ENCODE results near the gene HOXA4.

HOXA4 gene

GRCh38 chr7:27131390-27131819, 848 bp upstream of the HOXA4 start:
- peak; percentile 28 for DNase-seq

- DNase-seq: peak; percentile 65
Observed at GRCh38 chr7:27129729-27130539, 623 bp downstream of the HOXA4 start.

- DNase-seq: peak; percentile 39
Observed at GRCh38 chr7:27128776-27129728, 1.5 kb downstream of the HOXA4 start.

- peak; percentile 54 for DNase-seq
Observed at GRCh38 chr7:27128034-27128433, 2.5 kb downstream of the HOXA4 start.

- DNase-seq: no peak
Observed at GRCh38 chr7:27126596-27127327, 3.8 kb downstream of the HOXA4 start.

GRCh38 chr7:27125986-27126394, 4.6 kb downstream of the HOXA4 start:
- DNase-seq: peak; percentile 9

DNA sequence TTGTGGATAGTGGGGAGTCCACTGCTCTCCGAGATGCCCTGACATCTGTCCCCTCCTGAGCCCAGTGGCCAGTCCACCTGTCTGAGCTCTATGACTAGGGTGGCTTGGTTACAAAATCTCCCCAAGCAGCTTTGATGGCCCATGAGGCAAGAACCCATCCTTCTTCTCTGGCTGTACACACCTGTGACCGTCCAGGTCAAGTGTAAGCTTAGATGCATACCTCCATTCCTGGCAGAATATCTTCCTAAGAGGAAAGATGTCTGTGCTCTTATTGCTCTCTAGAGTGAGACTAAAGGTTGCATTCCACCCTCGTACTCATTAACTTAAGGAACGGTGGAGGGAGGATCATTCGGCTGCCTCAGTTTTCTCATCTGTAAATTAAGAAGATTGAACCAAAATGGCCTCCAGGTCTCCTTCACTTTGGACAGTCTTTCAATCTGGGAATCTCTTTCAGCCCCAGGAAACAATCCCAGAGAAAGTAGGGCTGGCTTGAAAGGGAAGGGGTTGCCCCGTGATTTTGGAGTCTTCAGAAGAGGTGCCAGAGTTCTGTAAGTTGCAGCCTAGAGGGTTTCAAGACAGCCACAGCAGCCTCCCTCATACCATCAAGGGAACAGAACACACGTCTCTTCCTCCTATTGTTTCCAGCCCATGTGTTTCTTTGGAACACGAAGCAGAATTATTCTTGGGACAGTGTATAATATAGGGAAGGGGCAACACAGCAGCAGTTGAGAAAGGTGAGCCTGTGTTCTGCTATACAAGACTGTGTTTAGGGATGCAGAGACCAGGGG, 5.5 kb downstream of the HOXA4 start:
- peak; percentile 39 for DNase-seq

DNA sequence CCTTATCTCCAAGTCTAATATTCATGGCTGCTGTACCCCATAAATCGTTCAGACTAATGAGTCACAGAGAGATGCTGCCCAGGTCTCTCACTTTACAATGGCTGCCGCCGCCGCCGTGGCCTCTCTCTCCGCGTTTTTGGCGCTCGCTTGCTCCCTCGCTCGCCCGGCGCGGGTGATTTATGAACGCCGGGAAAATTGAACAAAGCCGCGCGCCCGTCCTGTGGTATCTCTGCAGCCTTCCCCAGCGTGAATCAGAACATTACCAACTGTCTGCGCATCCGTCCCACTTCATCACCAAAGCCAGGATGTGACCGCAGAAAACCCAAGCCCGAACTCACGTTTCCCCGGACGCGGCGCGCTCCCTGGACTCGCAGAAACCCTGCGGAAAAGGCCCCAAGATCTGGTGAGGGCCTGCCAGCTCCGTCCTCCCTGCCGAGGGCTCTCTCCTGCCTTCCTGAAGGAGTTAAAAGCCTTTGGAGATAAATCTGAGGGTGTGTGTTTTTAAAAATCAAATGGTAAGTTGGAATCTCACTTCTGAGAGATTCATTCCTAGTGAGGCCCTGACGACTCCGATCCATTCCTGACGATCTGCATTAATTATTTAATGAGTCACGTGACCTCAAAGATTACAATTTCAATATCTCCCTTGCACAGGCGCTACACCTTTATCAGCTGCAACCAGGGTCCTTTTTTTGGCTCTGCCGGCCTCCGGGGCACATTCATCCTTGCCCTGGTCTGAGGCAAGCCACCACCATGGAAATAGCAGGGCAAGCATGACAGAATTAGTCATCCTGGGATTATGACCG, 6.3 kb downstream of the HOXA4 start:
- peak; percentile 40 for DNase-seq

DNA sequence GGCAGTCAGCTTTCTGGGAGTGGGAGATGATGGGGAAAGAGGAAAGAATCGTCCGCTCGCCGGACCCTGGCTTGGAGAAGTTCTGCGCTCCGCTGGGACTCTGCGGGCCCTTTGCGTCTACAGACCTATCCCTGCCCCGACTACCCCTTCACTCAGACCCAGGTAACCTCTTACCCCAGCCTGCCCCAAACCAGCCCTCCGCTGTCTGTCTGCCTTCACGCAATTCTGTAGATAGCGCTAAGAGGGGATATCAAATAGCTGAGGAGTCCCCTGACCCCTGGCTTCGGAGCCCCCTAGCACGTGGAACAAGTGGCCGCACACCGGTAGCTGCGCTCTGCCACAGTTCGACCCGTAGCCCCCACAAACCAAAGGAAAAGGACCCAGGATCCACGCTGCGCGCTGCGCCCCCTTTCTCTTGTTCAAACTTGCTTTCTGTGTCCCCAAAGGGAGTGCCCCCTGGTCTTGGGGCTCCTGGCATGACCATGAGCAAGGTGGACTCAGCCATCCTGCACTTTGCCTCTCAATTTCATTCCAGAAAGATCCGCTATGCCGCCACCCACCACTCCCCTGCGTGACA, 7.0 kb downstream of the HOXA4 start:
- peak; percentile 16 for DNase-seq

GRCh38 chr7:27123007-27123476, 7.5 kb downstream of the HOXA4 start:
- DNase-seq: peak; percentile 35

DNA sequence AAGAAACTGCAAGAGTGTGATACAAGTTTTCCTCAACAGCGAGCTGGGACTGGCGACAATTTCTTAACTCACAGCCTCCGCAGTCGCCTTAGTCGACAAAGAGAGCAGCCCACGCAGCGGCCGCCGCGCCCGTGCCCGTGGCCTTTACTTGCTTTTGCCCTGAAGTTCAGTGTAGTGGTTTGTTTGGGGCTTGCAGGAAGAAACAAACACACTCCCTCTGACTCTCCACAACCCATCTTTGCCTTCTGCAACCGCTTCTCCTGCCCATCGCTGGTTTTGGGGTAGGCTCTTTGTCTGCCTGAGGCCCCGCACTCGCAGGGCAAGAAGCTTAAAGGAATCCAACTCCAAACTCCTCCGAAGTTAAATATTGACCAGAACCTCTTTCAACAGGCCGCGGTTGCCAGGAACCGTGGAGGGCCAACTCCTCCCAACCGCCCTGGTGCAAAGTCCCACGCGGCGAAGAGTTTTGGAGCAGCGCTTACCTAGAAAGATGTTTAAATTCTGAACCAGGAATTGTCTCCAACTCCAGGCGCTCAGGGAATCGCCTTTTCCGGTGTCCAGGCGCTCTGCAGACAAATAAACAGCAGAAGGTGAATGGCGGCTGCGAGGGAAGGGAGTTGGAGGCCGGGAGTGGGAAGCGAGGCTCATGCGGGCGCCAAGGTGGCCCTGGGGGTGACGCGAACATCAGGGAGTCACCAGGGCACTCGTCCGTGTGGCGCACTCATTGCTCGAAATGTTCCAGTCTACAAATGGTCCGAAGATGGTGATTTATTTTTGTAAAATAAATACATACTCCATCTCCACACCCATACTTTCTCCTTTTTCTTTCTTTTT, 8.3 kb downstream of the HOXA4 start:
- DNase-seq: peak; percentile 44

- no peak for DNase-seq
Observed at GRCh38 chr7:27121684-27122076, 8.9 kb downstream of the HOXA4 start.

DNA sequence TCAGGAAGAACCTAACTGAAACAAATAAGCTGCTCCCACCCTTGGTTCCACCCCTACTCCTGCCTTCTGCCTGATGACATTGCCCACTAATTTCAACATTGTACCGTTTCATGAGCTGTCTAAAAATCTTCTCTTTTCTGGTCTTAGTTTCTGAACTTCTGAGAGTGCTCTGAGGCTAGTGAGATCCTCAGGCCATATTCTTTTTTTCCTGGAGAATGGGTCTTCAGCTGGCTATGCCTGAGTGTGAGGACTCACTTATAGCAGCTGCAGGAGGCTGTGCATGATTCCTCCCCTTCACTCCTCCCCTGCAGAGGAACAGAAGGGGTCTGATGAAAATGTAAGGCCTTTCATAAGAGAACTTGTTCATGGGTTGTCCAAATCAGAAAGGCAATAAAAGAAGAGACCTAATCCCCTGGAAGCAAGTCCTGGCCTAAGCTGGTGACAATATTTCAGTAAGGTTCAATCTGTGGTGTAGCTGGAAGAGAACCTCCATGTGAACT, 11.1 kb downstream of the HOXA4 start:
- no peak for DNase-seq

DNA sequence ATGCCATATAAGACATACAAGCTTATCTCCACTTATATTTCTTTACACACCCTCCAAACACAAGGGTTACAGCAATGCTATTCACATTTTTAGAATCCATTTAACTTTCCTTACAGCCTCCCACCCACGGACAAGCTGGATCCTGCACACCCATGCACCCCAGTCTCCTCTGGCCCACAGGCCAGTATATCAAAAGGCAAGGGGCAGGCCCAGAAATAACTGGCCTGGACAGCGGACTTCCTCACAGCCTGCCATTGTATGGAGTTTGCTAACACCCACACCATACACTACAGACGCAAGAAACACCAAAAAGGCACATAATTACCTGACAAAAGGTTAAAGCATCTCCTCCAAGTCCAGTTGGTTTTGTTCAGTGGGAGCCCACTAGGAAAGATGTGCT, 12.0 kb downstream of the HOXA4 start:
- peak; percentile 32 for DNase-seq

GRCh38 chr7:27117887-27118491, 12.6 kb downstream of the HOXA4 start:
- DNase-seq: peak; percentile 41

DNA sequence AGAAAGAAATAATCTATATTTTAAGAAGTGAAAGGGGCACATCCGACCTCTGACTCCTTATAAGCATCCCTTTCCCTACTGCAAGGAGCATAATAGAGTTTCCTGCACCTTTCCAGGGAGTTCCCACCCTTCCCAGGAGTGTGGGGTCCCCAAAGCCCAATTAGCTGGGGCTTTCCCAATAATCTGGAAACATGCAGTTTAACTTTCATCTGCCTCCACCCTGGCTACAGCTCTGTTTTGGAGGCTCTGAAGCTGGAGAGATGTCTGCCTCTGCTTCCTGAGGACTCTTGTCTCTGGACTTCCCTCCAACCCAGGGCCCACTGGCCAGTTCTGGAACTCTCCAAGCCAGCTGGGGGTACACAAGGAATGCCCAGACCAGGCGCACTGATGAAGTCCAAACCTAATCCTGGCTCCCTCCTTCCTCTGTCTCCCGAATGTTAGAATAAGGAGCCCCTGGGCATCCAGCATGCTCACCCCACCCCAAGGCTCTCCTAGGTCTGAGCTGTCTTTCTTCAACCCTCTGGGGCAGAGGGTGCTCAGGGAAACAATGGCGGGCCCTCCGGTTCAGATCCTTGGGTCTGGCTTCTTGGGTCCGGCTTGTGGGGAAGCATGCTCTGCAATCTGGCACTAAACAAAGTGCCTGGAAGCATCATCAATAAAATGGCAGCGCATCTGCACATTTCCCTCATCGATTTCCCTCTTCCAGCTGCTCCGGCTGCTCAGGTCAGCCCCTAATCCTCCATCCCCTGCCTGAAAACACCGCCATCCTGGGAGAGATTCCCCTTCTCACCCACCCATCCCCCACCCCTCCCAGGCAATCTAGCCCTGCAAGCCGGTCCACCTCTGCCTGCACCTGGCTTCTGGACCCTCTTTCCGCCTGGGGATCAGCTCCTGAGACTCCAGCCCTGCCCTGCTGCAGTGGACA, 13.3 kb downstream of the HOXA4 start:
- DNase-seq: peak; percentile 40

DNA sequence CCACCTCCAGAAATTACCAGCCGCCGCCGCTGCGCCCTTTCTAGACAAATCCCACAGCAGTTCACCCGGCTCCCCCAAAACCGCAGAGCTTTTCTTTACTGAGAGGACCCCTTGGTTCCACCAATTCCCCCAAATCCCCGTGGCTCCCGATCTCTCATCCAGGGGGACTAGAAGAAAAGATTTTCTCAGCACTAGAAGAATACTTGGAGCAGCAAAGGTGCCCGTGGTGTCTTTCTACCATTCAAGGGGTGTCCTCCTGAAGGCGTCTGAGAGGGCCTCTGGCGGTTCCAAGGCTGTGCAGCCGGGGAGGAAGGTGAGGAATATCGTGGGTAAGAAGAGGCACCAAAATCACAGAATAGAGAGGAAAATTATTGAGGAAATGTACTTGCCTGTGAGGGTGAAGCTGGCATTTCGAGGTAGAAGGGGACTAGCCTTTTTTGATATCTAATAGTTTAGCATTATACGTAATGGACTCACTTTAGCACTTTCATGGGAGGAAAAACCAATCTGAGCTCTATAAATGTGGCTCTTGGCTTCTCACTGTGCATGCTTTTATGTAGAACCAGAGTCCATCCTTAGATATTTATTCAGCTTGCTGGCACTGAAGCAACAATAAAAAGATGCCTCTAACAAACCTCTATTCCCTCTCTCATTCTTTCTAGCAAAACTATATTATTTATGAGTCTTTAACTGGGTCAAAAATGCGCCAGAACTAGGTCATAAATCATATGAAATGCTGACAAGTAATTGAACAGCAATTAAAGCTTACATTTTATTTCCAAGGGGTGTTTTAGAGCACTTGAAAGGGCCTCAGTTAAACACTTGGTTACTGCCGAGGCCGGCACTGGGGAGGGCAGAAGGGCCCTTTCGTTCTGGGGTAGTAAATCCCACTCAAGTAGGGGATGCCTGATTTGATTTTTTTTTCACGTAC, 14.3 kb downstream of the HOXA4 start:
- peak; percentile 41 for DNase-seq

Measured in right forelimb (tissue), 1 donor.